GM18907 (cell line): ENCODE results near the gene BCL11B.
A peak's percentile ranks its signal among the peaks of the same experiment; 100 is the strongest.

ENCODE experiments used
- ATAC-seq: cut with Tn5 transposase; IDR thresholded peaks from one replicate; pipeline ENCODE4 v1.9.1; 2021; ENCODE audit warnings: mild to moderate bottlenecking, moderate library complexity; ENCODE audit not compliant: unreplicated experiment

The BCL11B gene

GRCh38 chr14:99287269-99287942, 15.4 kb upstream of the BCL11B start:
- peak; percentile 81 for ATAC-seq

- peak; percentile 70 for ATAC-seq
These were observed 14.8 kb upstream of the BCL11B start for GRCh38 chr14:99286761-99287160.

- no peak for ATAC-seq
These were observed 12.4 kb upstream of the BCL11B start for GRCh38 chr14:99284254-99285004.

GRCh38 chr14:99282261-99283050, 10.5 kb upstream of the BCL11B start:
- no peak for ATAC-seq

GRCh38 chr14:99281396-99281795, 9.4 kb upstream of the BCL11B start:
- no peak for ATAC-seq

- ATAC-seq: no peak
These were observed 8.9 kb upstream of the BCL11B start for GRCh38 chr14:99280852-99281251.

- no peak for ATAC-seq
These were observed 8.2 kb upstream of the BCL11B start for GRCh38 chr14:99280066-99280731.

- ATAC-seq: no peak
These were observed 6.8 kb upstream of the BCL11B start for GRCh38 chr14:99278836-99279235.

GRCh38 chr14:99277530-99277929, 5.5 kb upstream of the BCL11B start:
- ATAC-seq: no peak

- ATAC-seq: no peak
These were observed 4.5 kb upstream of the BCL11B start for GRCh38 chr14:99276482-99276881.

- no peak for ATAC-seq
These were observed 3.2 kb upstream of the BCL11B start for GRCh38 chr14:99275222-99275584.

- ATAC-seq: no peak
These were observed 2.6 kb upstream of the BCL11B start for GRCh38 chr14:99274346-99275221.

GRCh38 chr14:99273766-99274345, 1.9 kb upstream of the BCL11B start:
- no peak for ATAC-seq

- ATAC-seq: no peak
These were observed 1.1 kb upstream of the BCL11B start for GRCh38 chr14:99272899-99273765.

GRCh38 chr14:99272632-99272898, 568 bp upstream of the BCL11B start:
- ATAC-seq: no peak

GRCh38 chr14:99271221-99271941, 616 bp downstream of the BCL11B start:
- ATAC-seq: no peak

- ATAC-seq: no peak
These were observed 1.4 kb downstream of the BCL11B start for GRCh38 chr14:99270458-99271220.
